ENCODE measurements around the gene XPNPEP3.

- no peak for TF ChIP-seq CTCF (IDR thresholded peaks at IDR 0.05; ENCODE audit: low read length)
- TF ChIP-seq EZH2 (IDR thresholded peaks at IDR 0.05; ENCODE audit: borderline replicate concordance, low read length): no peak
These were observed 122.2 kb downstream of the XPNPEP3 start for GRCh38 chr22:40979198-40979597.
